ENCODE results near the gene SYDE2.
"Not testable (repeated sequence)": the region's sequence is repeated elsewhere in the genome, so short reads cannot be mapped to it uniquely, and the experiment has no call there.

Gene SYDE2

DNA sequence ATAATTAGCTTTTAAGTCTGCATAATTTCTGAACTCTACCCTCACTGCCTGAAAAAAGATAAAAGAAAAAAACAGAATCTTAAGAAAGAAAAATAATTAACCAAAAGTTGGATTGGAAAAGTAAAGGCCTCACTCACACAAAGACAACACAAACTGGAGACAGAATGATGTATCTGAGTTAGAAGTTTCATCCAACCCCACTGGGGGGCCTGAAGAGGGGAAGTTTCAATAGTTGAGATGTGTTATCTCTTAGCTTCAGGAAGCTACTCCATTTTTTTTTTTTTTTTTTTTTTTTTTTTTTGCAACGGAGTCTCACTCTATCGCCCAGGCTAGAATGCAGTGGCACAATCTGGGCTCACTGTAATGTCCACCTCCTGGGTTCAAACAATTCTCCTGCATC lies 19.9 kb downstream of the SYDE2 start:
- Histone ChIP-seq H3K27ac (no peak overlapping the region), H3K4me3 (no peak overlapping the region)

DNA sequence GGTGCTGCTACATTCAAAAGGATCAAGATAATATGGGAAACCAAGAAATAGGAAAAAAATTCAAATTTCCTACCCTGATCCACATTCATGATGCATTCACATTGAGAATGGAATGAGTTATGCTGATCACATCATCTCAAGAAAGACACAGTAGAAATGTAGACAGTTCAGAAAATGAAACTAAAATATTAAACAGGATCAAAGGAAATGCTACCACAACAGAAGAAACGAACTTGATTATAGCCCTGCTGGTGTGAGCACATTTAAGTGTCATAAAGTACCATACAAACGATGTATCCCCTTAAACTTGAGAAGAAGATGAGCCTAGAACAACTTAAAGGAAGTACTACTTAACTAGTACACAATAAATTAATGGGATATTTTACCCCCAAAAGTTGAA lies 21.3 kb downstream of the SYDE2 start:
- no peak overlapping the region for H3K4me3 ChIP-seq
- no peak overlapping the region for H3K27ac ChIP-seq

- Histone ChIP-seq H3K27ac (no peak overlapping the region), H3K4me3 (no peak overlapping the region)
Measured at GRCh38 chr1:85178396-85178795, 22.4 kb downstream of the SYDE2 start.

DNA sequence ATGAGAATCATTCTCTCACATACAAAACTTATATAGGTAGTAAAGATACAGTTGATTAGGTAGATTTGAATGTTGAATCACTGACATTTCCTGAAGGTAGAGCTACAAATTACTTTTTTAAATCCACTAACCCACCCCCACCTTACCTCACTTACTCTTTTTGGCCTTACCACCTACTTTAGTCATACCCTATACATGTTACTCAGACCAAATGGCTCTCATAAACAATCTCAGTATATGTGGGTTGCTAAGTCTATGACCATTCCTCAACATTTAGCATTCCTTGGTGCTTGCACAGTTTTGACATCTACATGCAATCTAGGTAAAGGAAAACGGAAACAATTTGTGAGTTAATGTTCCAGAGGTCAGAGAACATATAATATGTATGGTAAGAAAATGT lies 26.3 kb downstream of the SYDE2 start:
- Histone ChIP-seq H3K27ac (no peak overlapping the region), H3K4me3 (no peak overlapping the region)

- Histone ChIP-seq H3K4me3 (no peak overlapping the region), H3K27ac (no peak overlapping the region)
Measured at GRCh38 chr1:85172684-85173337, 28.0 kb downstream of the SYDE2 start.

GRCh38 chr1:85171721-85172120 lies 29.1 kb downstream of the SYDE2 start:
- Histone ChIP-seq H3K4me3 (no peak overlapping the region), H3K27ac (no peak overlapping the region)

GRCh38 chr1:85168884-85169283 lies 31.9 kb downstream of the SYDE2 start:
- Histone ChIP-seq H3K4me3 (no peak overlapping the region), H3K27ac (no peak overlapping the region)

DNA sequence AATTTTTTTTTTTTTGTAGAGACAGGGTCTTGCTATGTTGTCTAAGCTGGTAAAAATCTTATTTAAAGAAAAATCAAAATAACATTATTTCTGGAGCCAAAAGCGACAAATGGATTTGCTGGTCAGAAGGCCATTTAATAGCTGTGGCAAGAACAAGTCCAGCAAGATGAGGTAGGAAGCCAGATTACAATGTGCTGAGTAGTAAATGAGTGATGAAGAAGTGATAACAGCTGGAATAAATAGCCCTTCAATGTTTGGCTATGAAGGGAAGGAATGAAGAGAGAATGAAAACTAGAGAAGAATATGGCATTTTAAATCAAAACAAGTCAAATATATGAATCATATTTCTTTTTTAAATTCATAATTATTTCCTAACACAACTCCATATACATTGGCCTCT lies 34.5 kb downstream of the SYDE2 start:
- H3K4me3 ChIP-seq, result no peak overlapping the region
- no peak overlapping the region for H3K27ac ChIP-seq

DNA sequence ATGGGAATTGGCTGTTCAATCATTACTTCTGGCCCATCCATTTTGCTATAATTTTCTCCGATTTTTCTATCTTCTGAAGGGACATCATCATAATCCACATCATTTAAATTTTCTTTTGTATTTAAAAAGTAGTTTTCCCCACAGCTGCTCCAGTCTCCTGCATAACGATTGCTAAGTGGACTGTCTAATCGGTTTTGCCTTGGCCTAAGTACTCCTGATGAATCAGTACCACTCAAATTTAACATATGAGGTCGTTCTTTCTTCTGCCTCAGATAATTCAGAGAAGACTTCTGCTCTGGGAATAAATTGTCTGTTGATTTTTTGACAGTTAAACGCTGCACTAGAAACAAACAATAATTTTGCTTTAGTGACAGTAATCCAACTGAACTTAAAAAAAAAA lies 41.9 kb downstream of the SYDE2 start:
- H3K4me3 ChIP-seq, result no peak overlapping the region
- H3K27ac ChIP-seq, result no peak overlapping the region

DNA sequence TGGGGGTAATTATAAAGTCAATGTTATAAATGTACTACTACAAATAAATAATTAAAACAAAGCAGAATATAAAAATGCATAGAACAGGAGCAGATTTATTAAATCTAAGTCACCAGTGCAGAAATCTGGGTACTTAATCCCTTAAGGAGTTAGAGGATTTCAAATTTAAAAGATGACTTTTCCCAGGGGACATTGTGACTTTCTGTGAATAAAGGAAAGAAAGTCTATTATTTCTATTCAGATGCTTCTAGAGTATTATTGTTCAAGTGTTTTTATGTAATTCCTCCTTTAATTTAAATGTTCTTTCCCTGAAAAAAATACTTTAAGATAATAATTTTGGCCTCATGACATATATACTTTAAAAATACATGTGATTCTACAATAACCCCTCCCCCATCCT lies 43.4 kb downstream of the SYDE2 start:
- Histone ChIP-seq H3K4me3 (no peak overlapping the region), H3K27ac (no peak overlapping the region)

GRCh38 chr1:85153149-85153891 lies 47.5 kb downstream of the SYDE2 start:
- no peak overlapping the region for H3K4me3 ChIP-seq
- H3K27ac ChIP-seq, result no peak overlapping the region

- no peak overlapping the region for H3K27ac ChIP-seq
Measured at GRCh38 chr1:85151446-85151845, 49.4 kb downstream of the SYDE2 start.

GRCh38 chr1:85149805-85150204 lies 51.0 kb downstream of the SYDE2 start:
- H3K4me3 ChIP-seq, result no peak overlapping the region
- H3K27ac ChIP-seq, result no peak overlapping the region

More at GRCh38 chr1:85151446-85151845, 49.4 kb downstream of the SYDE2 start:
- no peak overlapping the region for H3K4me3 ChIP-seq

- H3K27ac ChIP-seq, result no peak overlapping the region
- no peak overlapping the region for H3K4me3 ChIP-seq
Measured at GRCh38 chr1:85148524-85149250, 52.1 kb downstream of the SYDE2 start.

GRCh38 chr1:85146972-85147359 lies 53.9 kb downstream of the SYDE2 start:
- Histone ChIP-seq H3K4me3 (no peak overlapping the region), H3K27ac (no peak overlapping the region)

DNA sequence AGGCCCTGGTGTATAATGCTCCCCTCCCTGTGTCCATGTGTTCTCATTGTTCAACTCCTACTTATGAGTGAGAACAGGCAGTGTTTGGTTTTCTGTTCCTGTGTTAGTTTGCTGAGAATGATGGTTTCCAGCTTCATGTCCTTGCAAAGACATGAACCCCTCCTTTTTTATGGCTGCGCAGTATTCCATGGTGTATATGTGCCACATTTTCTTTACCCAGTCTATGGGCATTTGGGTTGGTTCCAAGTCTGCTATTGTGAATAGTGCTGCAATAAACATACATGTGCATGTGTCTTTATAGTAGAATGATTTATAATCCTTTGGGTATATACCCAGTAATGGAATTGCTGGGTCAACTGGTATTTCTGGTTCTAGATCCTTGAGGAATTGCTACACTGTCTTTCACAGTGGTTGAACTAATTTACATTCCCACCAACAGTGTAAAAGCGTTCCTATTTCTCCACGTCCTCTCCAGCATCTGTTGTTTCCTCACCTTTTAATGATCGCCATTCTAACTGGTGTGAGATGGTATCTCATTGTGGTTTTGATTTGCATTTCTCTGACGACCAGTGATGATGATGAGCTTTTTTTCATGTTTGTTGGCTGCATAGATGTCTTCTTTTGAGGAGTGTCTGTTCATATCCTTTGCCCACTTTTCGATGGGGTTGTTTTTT lies 54.4 kb downstream of the SYDE2 start:
- not testable (repeated sequence) for H3K27ac ChIP-seq, H3K4me3 ChIP-seq

GRCh38 chr1:85144351-85144750 lies 56.5 kb downstream of the SYDE2 start:
- Histone ChIP-seq H3K27ac (no peak overlapping the region), H3K4me3 (no peak overlapping the region)

- Histone ChIP-seq H3K4me3 (no peak overlapping the region), H3K27ac (no peak overlapping the region)
Measured at GRCh38 chr1:85142753-85143152, 58.1 kb downstream of the SYDE2 start.

GRCh38 chr1:85138439-85138838 lies 62.4 kb downstream of the SYDE2 start:
- H3K27ac ChIP-seq, H3K4me3 ChIP-seq: not testable (repeated sequence)

DNA sequence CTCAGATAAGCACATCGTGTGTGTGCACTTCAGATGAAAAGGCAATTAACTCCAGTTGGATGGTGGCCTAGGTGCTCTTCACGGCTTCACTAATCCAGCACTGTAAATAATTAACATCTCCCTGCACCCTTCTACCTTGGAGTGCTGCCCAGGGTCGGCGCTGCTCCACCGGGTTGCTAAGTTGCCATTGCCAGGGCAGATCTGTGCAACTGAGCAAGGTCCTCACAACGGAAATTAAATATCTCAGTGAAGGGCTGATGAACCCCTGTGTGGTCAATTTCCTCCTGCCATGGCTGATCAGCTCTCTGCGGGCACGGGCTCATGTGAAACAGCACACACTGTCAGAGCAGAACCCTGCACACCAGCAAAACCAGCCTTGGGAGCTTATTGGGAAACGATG lies 63.2 kb downstream of the SYDE2 start:
- no peak overlapping the region for H3K4me3 ChIP-seq
- H3K27ac ChIP-seq, result no peak overlapping the region

- no peak overlapping the region for H3K27ac ChIP-seq
- H3K4me3 ChIP-seq, result no peak overlapping the region
Measured at GRCh38 chr1:85135392-85135798, 65.4 kb downstream of the SYDE2 start.
